Fibroblast of lung (primary cell): ENCODE results near the gene RILPL2. TPM values are rescaled to one million over a fixed set of nuclear protein-coding genes. Genes with fewer than 3 reads are reported as not detected.

Experiments used
- polyA plus RNA-seq, 2 donors: library from polyadenylated mRNA; depleted of rRNA in 1 of 2; stranded (reverse) in 1 of 2; unstranded in 1 of 2; fragments of >200 nt; gene quantifications; 2 replicates each; pipeline ENCODE4 v1.2.1, GENCODE V29; 2011 to 2012; ENCODE audit warnings: missing spikeins in 1 of 2
- total RNA-seq: library from RNA; depleted of rRNA; stranded (reverse); fragments of >200 nt; gene quantifications from 2 replicates; pipeline ENCODE4 v1.2.1, GENCODE V29; 2014

RILPL2 gene
- total and polyA plus RNA-seq, 2 donors (not counting 1 experiment from before 2014, with no cell fraction given), result 3.7 to 4.5 TPM

Other genes starting within 250 kb of the RILPL2 start
- 31.6 and 50.5 TPM in 2 replicates for gene MPHOSPH9, start 203.5 kb downstream of the RILPL2 start, total RNA-seq
- 17.2 and 21.9 TPM in 2 replicates for gene MPHOSPH9, start 203.5 kb downstream of the RILPL2 start, polyA plus RNA-seq
- 10.8 and 17.5 TPM in 2 replicates for gene MTRFR, start 203.2 kb downstream of the RILPL2 start, total RNA-seq
- gene MTRFR, start 203.2 kb downstream of the RILPL2 start, polyA plus RNA-seq, result 9.5 and 10.4 TPM in 2 replicates
- 97.8 and 173 TPM in 2 replicates for gene CDK2AP1, start 164.8 kb downstream of the RILPL2 start, total RNA-seq
- 450 and 701 TPM in 2 replicates for gene CDK2AP1, start 164.8 kb downstream of the RILPL2 start, polyA plus RNA-seq
- gene SBNO1, start 71.8 kb downstream of the RILPL2 start, total RNA-seq, result 20.8 and 21.8 TPM in 2 replicates
- gene SBNO1, start 71.8 kb downstream of the RILPL2 start, polyA plus RNA-seq, result 15.6 and 16.1 TPM in 2 replicates
- gene KMT5A, start 52.6 kb downstream of the RILPL2 start, total RNA-seq, result 39.8 and 56.1 TPM in 2 replicates
- gene KMT5A, start 52.6 kb downstream of the RILPL2 start, polyA plus RNA-seq, result 42.9 and 52.6 TPM in 2 replicates
- 18.5 and 20.8 TPM in 2 replicates for gene SNRNP35, start 21.5 kb upstream of the RILPL2 start, total RNA-seq
- 16.1 and 21.5 TPM in 2 replicates for gene SNRNP35, start 21.5 kb upstream of the RILPL2 start, polyA plus RNA-seq
- gene RILPL1, start 97.0 kb upstream of the RILPL2 start, total RNA-seq, result 4.9 and 7.8 TPM in 2 replicates
- 12.6 and 15.8 TPM in 2 replicates for gene RILPL1, start 97.0 kb upstream of the RILPL2 start, polyA plus RNA-seq
- 313 and 384 TPM in 2 replicates for gene TMED2, start 147.9 kb upstream of the RILPL2 start, total RNA-seq
- 324 and 398 TPM in 2 replicates for gene TMED2, start 147.9 kb upstream of the RILPL2 start, polyA plus RNA-seq
- gene DDX55, start 165.4 kb upstream of the RILPL2 start, total RNA-seq, result 13.9 and 14.9 TPM in 2 replicates
- gene DDX55, start 165.4 kb upstream of the RILPL2 start, polyA plus RNA-seq, result 11.2 and 17.5 TPM in 2 replicates
- gene EIF2B1, start 197.0 kb upstream of the RILPL2 start, total RNA-seq, result 23.1 and 28.0 TPM in 2 replicates
- gene EIF2B1, start 197.0 kb upstream of the RILPL2 start, polyA plus RNA-seq, result 36.1 and 44.6 TPM in 2 replicates
- 29.8 and 39.3 TPM in 2 replicates for gene GTF2H3, start 197.1 kb upstream of the RILPL2 start, total RNA-seq
- 56.3 and 70.1 TPM in 2 replicates for gene GTF2H3, start 197.1 kb upstream of the RILPL2 start, polyA plus RNA-seq
- gene TCTN2, start 234.4 kb upstream of the RILPL2 start, total RNA-seq, result 6.7 and 7.9 TPM in 2 replicates
- gene TCTN2, start 234.4 kb upstream of the RILPL2 start, polyA plus RNA-seq, result 11.6 and 14.8 TPM in 2 replicates